ENCODE results near the gene SMTN. TPM values are rescaled to one million over a fixed set of nuclear protein-coding genes. Genes with fewer than 3 reads are reported as not detected.
A peak's percentile ranks its signal among the peaks of the same experiment; 100 is the strongest.

SMTN gene
- polyA plus RNA-seq (2013), result 3.7 TPM

- Histone ChIP-seq H3K27ac (ENCODE audit: insufficient read depth in 1 of 2, low read depth in 1 of 2, low read length in 2 of 2, poor library complexity in 1 of 2, severe bottlenecking in 2 of 2) (peak within 1 kb of the TSS; percentile 72 to 79), H3K9me3 (ENCODE audit: control extremely low read depth in 1 of 5, control insufficient read depth in 4 of 5, insufficient read depth in 2 of 5, low read depth in 1 of 5, low read length in 4 of 5) (no peaks in the 10 kb centered on the region), H3K27me3 (replicated peaks in 2 of 5; ENCODE audit: control insufficient read depth in 4 of 5, insufficient read depth in 5 of 5, low read length in 4 of 5) (no peaks in the 10 kb centered on the region), H3K36me3 (ENCODE audit: control insufficient read depth in 4 of 4, insufficient read depth in 4 of 4, low read length in 3 of 4) (no peaks in the 10 kb centered on the region), H3K4me3 (ENCODE audit: control insufficient read depth in 1 of 7, extremely low read depth in 1 of 7, insufficient read depth in 4 of 7, low read depth in 2 of 7, low read length in 6 of 7) (peak within 1 kb of the TSS; percentile 67 to 88 (median 86)), H3K4me1 (ENCODE audit: control extremely low read depth in 1 of 4, control insufficient read depth in 4 of 4, insufficient read depth in 4 of 4, low read length in 3 of 4) (peaks cover 2 to 49% (median 45%) of the 10 kb centered on the region in 4 experiments)
- DNase-seq, result peak; percentile 87 to 91 (median 89)
- WGBS (ENCODE audit: insufficient coverage), result under 1% methylated on average over 45 of the region's 63 CpGs
- ChIA-PET CTCF (interaction anchor here (0.6 to 6.9 kb wide), 7 partner anchors 8 to 426 kb away, joined by 3 to 48 read pairs (median 3); partner anchors contain the start of gene LIMK2), POLR2A (interaction anchor here (2.3 kb wide), 1 partner anchor 112 kb away, joined by 5 read pairs; the partner anchor contains the start of genes MORC2 and TUG1)
These were observed at the start of gene SMTN for GRCh38 chr22:31080848-31081649. SMTN (plus strand) TSS chr22:31081318; CDS start chr22:31083259, 1,941 bp downstream.

GRCh38 chr22:31036671-31037550, 44.2 kb upstream of the SMTN start:
- H3K27me3 ChIP-seq (replicated peaks in 2 of 5; ENCODE audit: control insufficient read depth in 4 of 5, insufficient read depth in 5 of 5, low read length in 4 of 5), result no peaks in the 10 kb centered on the region
- ChIA-PET POLR2A (no interaction called here), CTCF (interaction anchor here (1.0 to 1.5 kb wide), 3 partner anchors 20 to 47 kb away, joined by 3 to 5 read pairs (median 4); no protein-coding TSS in a partner anchor)
- no peak overlapping the region for H3K27ac ChIP-seq (ENCODE audit: insufficient read depth in 1 of 2, low read depth in 1 of 2, low read length in 2 of 2, poor library complexity in 1 of 2, severe bottlenecking in 2 of 2)
- H3K4me1 ChIP-seq (ENCODE audit: control extremely low read depth in 1 of 4, control insufficient read depth in 4 of 4, insufficient read depth in 4 of 4, low read length in 3 of 4), result no peaks in the 10 kb centered on the region
- WGBS (ENCODE audit: insufficient coverage), result 94% methylated on average over 13 of the region's 20 CpGs
- no peaks in the 10 kb centered on the region for H3K36me3 ChIP-seq (ENCODE audit: control insufficient read depth in 4 of 4, insufficient read depth in 4 of 4, low read length in 3 of 4)
- H3K9me3 ChIP-seq (ENCODE audit: control extremely low read depth in 1 of 5, control insufficient read depth in 4 of 5, insufficient read depth in 2 of 5, low read depth in 1 of 5, low read length in 4 of 5), result no peaks in the 10 kb centered on the region
- H3K4me3 ChIP-seq (ENCODE audit: control insufficient read depth in 1 of 7, extremely low read depth in 1 of 7, insufficient read depth in 4 of 7, low read depth in 2 of 7, low read length in 6 of 7), result no peak overlapping the region
- DNase-seq, result peak in 2 of 3 donors; percentile 12 to 29

GRCh38 chr22:31038686-31039085, 42.4 kb upstream of the SMTN start:
- Histone ChIP-seq H3K27me3 (replicated peaks in 2 of 5; ENCODE audit: control insufficient read depth in 4 of 5, insufficient read depth in 5 of 5, low read length in 4 of 5) (no peaks in the 10 kb centered on the region), H3K9me3 (ENCODE audit: control extremely low read depth in 1 of 5, control insufficient read depth in 4 of 5, insufficient read depth in 2 of 5, low read depth in 1 of 5, low read length in 4 of 5) (no peaks in the 10 kb centered on the region), H3K36me3 (ENCODE audit: control insufficient read depth in 4 of 4, insufficient read depth in 4 of 4, low read length in 3 of 4) (no peaks in the 10 kb centered on the region), H3K27ac (ENCODE audit: insufficient read depth in 1 of 2, low read depth in 1 of 2, low read length in 2 of 2, poor library complexity in 1 of 2, severe bottlenecking in 2 of 2) (no peak overlapping the region), H3K4me1 (ENCODE audit: control extremely low read depth in 1 of 4, control insufficient read depth in 4 of 4, insufficient read depth in 4 of 4, low read length in 3 of 4) (no peaks in the 10 kb centered on the region), H3K4me3 (ENCODE audit: control insufficient read depth in 1 of 7, extremely low read depth in 1 of 7, insufficient read depth in 4 of 7, low read depth in 2 of 7, low read length in 6 of 7) (no peak overlapping the region)
- CTCF ChIA-PET, result interaction anchor here (0.9 kb wide), 1 partner anchor 8 kb away, joined by 3 read pairs; no protein-coding TSS in a partner anchor
- no peak for DNase-seq
- POLR2A ChIA-PET, result no interaction called here
- no CpG with 5 or more reads among the region's 1 CpG for WGBS (ENCODE audit: insufficient coverage)

- no peak for DNase-seq
- 76% methylated on average over 9 of the region's 9 CpGs for WGBS (ENCODE audit: insufficient coverage)
- Histone ChIP-seq H3K36me3 (ENCODE audit: control insufficient read depth in 4 of 4, insufficient read depth in 4 of 4, low read length in 3 of 4) (no peaks in the 10 kb centered on the region), H3K4me1 (ENCODE audit: control extremely low read depth in 1 of 4, control insufficient read depth in 4 of 4, insufficient read depth in 4 of 4, low read length in 3 of 4) (no peaks in the 10 kb centered on the region), H3K9me3 (ENCODE audit: control extremely low read depth in 1 of 5, control insufficient read depth in 4 of 5, insufficient read depth in 2 of 5, low read depth in 1 of 5, low read length in 4 of 5) (no peaks in the 10 kb centered on the region), H3K4me3 (ENCODE audit: control insufficient read depth in 1 of 7, extremely low read depth in 1 of 7, insufficient read depth in 4 of 7, low read depth in 2 of 7, low read length in 6 of 7) (no peak overlapping the region), H3K27me3 (replicated peaks in 2 of 5; ENCODE audit: control insufficient read depth in 4 of 5, insufficient read depth in 5 of 5, low read length in 4 of 5) (no peaks in the 10 kb centered on the region), H3K27ac (ENCODE audit: insufficient read depth in 1 of 2, low read depth in 1 of 2, low read length in 2 of 2, poor library complexity in 1 of 2, severe bottlenecking in 2 of 2) (no peak overlapping the region)
- ChIA-PET POLR2A (no interaction called here), CTCF (no interaction called here)
These were observed 41.7 kb upstream of the SMTN start for GRCh38 chr22:31039393-31039792.

GRCh38 chr22:31040542-31041398, 40.3 kb upstream of the SMTN start:
- 78% methylated on average over 1 of the region's 3 CpGs for WGBS (ENCODE audit: insufficient coverage)
- ChIA-PET POLR2A (no interaction called here), CTCF (no interaction called here)
- Histone ChIP-seq H3K36me3 (ENCODE audit: control insufficient read depth in 4 of 4, insufficient read depth in 4 of 4, low read length in 3 of 4) (no peaks in the 10 kb centered on the region), H3K27me3 (replicated peaks in 2 of 5; ENCODE audit: control insufficient read depth in 4 of 5, insufficient read depth in 5 of 5, low read length in 4 of 5) (no peaks in the 10 kb centered on the region), H3K4me3 (ENCODE audit: control insufficient read depth in 1 of 7, extremely low read depth in 1 of 7, insufficient read depth in 4 of 7, low read depth in 2 of 7, low read length in 6 of 7) (no peak overlapping the region), H3K9me3 (ENCODE audit: control extremely low read depth in 1 of 5, control insufficient read depth in 4 of 5, insufficient read depth in 2 of 5, low read depth in 1 of 5, low read length in 4 of 5) (no peaks in the 10 kb centered on the region), H3K4me1 (ENCODE audit: control extremely low read depth in 1 of 4, control insufficient read depth in 4 of 4, insufficient read depth in 4 of 4, low read length in 3 of 4) (no peaks in the 10 kb centered on the region), H3K27ac (ENCODE audit: insufficient read depth in 1 of 2, low read depth in 1 of 2, low read length in 2 of 2, poor library complexity in 1 of 2, severe bottlenecking in 2 of 2) (no peak overlapping the region)
- no peak for DNase-seq

GRCh38 chr22:31044262-31044861, 36.8 kb upstream of the SMTN start:
- Histone ChIP-seq H3K4me3 (ENCODE audit: control insufficient read depth in 1 of 7, extremely low read depth in 1 of 7, insufficient read depth in 4 of 7, low read depth in 2 of 7, low read length in 6 of 7) (no peak overlapping the region), H3K9me3 (ENCODE audit: control extremely low read depth in 1 of 5, control insufficient read depth in 4 of 5, insufficient read depth in 2 of 5, low read depth in 1 of 5, low read length in 4 of 5) (no peaks in the 10 kb centered on the region)
- no peak for DNase-seq

More at GRCh38 chr22:31044262-31044861, 36.8 kb upstream of the SMTN start:
- Histone ChIP-seq H3K36me3 (ENCODE audit: control insufficient read depth in 4 of 4, insufficient read depth in 4 of 4, low read length in 3 of 4) (no peaks in the 10 kb centered on the region), H3K27me3 (replicated peaks in 2 of 5; ENCODE audit: control insufficient read depth in 4 of 5, insufficient read depth in 5 of 5, low read length in 4 of 5) (no peaks in the 10 kb centered on the region), H3K27ac (ENCODE audit: insufficient read depth in 1 of 2, low read depth in 1 of 2, low read length in 2 of 2, poor library complexity in 1 of 2, severe bottlenecking in 2 of 2) (no peak overlapping the region), H3K4me1 (ENCODE audit: control extremely low read depth in 1 of 4, control insufficient read depth in 4 of 4, insufficient read depth in 4 of 4, low read length in 3 of 4) (peaks cover 0 to 12% (median 6%) of the 10 kb centered on the region in 4 experiments)
- ChIA-PET CTCF (no interaction called here), POLR2A (no interaction called here)
- WGBS (ENCODE audit: insufficient coverage), result 97% methylated on average over 9 of the region's 13 CpGs

All from common myeloid progenitor, CD34-positive (primary cell).